T-helper 2 cell treated with Interferon-gamma antibody and Interleukin-4, amounts not matched to agents 5 μg/mL and 100 μg/mL, for 36 hours (primary cell): ENCODE results near the gene DBR1.
"Not testable (repeated sequence)": the region's sequence is repeated elsewhere in the genome, so short reads cannot be mapped to it uniquely, and the experiment has no call there.

ENCODE experiments used
- DNase-seq: peaks from one replicate; pipeline ENCODE4 v3.0.0; 2021; ENCODE audit warnings: low spot score
- H3K27ac Mint-ChIP-seq: one replicate; pipeline ENCODE4 v1.8.0; 2021; ENCODE audit warnings: mild to moderate bottlenecking, mixed read lengths
- H3K27me3 Mint-ChIP-seq: one replicate; pipeline ENCODE4 v1.8.0; 2021; ENCODE audit warnings: low read depth, mixed read lengths
- H3K36me3 Mint-ChIP-seq: one replicate; pipeline ENCODE4 v1.8.0; 2021; ENCODE audit warnings: low read depth, mixed read lengths
- H3K4me1 Mint-ChIP-seq: one replicate; pipeline ENCODE4 v1.8.0; 2021; ENCODE audit warnings: low read depth, mixed read lengths
- H3K4me3 Mint-ChIP-seq: one replicate; pipeline ENCODE4 v1.8.0; 2022; ENCODE audit warnings: mild to moderate bottlenecking, moderate library complexity, mixed read lengths
- H3K9me3 Mint-ChIP-seq: one replicate; pipeline ENCODE4 v1.8.0; 2021; ENCODE audit warnings: mixed read lengths

The DBR1 gene

DNA sequence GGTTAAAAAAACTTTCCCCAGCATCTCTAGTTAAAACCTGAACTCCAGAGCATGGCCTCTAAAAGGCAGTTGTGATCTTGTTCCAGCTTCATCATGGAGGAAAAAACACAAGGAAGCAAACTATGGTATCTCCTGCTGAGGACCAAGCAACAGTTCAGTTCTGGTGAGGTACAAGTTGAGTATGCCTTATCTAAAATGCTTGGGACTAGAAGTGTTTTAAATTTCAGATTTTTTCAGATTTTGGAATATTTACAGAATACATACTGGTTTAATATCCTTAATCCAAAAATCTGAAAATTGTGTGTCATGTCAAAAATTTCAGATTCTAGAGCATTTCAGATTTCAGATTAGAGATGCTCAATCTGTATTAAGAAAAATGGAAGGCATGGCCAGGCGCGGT, 9.7 kb downstream of the DBR1 start:
- Mint-ChIP-seq H3K9me3 (no peaks in the 10 kb centered on the region), H3K4me3 (no peak overlapping the region), H3K36me3 (peaks cover 46% of the 10 kb centered on the region), H3K27me3 (no peaks in the 10 kb centered on the region), H3K27ac (no peak overlapping the region), H3K4me1 (peaks cover 2% of the 10 kb centered on the region)
- DNase-seq, result no peak

DNA sequence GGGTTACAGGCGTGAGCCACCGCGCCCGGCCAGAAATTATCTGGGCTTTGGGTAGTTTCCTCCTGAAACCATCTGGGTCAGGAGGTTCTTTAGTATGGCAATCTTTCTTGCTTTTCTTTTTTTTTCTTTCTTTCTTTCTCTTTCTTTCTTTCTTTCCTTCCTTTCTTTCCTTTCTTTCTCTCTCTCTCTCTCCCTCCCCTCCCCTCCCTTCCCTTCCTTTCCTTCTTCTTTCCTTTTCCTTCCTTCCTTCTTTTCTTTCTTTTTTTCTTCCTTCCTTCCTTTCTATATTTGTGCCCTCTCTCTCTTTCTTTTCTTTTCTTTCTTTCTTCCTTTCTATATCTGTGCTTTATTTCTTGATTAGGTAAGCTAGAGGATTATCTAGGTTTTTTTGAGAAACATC, 17.0 kb downstream of the DBR1 start:
- peaks cover 11% of the 10 kb centered on the region for H3K9me3 Mint-ChIP-seq
- H3K27me3 Mint-ChIP-seq, result no peaks in the 10 kb centered on the region

DNA sequence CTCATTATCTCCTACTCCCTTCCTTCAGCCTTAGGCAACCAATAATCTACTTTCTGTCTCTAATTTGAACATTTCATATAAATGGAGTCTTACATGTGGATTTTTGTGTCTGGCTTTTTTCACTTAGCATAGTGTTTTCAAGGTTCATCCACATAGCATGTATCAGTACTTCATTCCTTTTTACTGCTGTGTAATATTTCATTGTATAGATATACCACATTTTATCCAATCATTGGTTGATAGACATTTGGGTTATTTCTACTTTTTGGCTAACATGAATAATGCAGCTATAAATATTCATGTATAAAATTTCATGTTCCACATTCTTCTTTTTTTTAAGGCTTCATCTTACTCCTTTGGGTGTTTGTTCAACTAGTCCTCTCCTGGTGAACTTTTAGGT, 20.2 kb downstream of the DBR1 start:
- Mint-ChIP-seq H3K4me1 (no peaks in the 10 kb centered on the region), H3K4me3 (no peak overlapping the region), H3K36me3 (no peaks in the 10 kb centered on the region), H3K27me3 (no peaks in the 10 kb centered on the region), H3K9me3 (peaks cover 11% of the 10 kb centered on the region), H3K27ac (no peak overlapping the region)
- DNase-seq, result no peak

More for the DNA sequence above, 17.0 kb downstream of the DBR1 start:
- no peak overlapping the region for H3K4me3 Mint-ChIP-seq
- H3K27ac Mint-ChIP-seq, result no peak overlapping the region
- DNase-seq, result no peak
- H3K36me3 Mint-ChIP-seq, result peaks cover 16% of the 10 kb centered on the region
- H3K4me1 Mint-ChIP-seq, result no peaks in the 10 kb centered on the region

DNA sequence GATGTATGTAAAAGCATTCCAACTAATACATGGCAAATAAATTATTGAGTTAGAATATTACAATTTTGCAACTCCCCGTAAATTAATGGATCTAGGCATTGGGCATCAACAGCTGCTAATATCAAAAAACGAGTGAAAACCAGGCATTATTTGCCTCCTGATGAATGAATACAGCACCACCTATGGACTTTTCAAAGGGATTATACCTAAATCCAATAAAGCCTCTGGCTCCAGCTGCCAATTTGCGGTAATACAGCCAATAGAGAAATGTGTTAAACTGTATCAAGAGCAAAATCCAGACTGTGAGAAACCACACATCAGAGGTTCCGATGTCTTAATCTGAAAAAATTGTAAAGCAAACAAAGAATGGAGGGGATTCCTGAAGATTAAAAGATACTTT, 26.2 kb downstream of the DBR1 start:
- Mint-ChIP-seq H3K4me3 (no peak overlapping the region), H3K27me3 (peaks cover 14% of the 10 kb centered on the region), H3K36me3 (no peaks in the 10 kb centered on the region), H3K4me1 (no peaks in the 10 kb centered on the region), H3K9me3 (peaks cover 2% of the 10 kb centered on the region), H3K27ac (no peak overlapping the region)
- DNase-seq, result no peak

DNA sequence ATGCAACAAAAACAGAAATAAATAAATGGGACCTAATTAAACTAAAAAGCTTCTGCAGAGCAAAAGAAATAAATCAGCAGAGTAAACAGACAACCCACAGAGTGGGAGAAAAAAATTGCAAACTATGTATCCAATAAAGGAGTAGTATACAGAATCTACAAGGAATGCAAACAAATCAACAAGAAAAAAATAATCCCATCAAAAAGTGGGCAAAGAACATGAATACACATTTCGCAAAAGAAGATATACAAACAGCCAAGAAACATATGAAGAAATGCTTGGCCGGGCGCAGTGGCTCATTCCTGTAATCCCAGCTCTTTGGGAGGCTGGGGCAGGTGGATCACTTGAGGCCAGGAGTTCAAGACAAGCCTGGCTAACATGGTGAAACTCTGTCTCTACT, 32.5 kb downstream of the DBR1 start:
- H3K4me3 Mint-ChIP-seq, H3K4me1 Mint-ChIP-seq, H3K27ac Mint-ChIP-seq, H3K9me3 Mint-ChIP-seq, H3K36me3 Mint-ChIP-seq, DNase-seq: not testable (repeated sequence)
- H3K27me3 Mint-ChIP-seq, result peaks cover 26% of the 10 kb centered on the region

DNA sequence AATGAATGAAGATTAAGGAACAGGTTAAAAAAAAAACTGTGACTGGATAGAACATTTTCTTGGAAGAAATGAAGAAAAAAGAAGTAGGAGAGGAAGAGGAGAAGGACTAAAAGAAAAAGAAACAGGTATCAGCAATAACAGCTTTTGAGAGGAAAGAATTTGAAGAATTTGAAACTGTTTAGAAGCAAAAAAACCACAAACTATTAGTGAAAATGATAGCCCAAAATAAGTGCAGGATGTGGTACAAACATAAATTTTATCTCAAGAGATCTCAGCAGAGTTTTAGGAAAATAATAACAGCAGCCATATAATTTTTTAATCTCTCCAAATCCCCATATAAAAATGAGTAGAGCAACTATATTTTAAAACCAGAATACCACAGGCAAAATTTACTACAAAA, 33.8 kb downstream of the DBR1 start:
- peaks cover 4% of the 10 kb centered on the region for H3K4me1 Mint-ChIP-seq
- H3K9me3 Mint-ChIP-seq, result no peaks in the 10 kb centered on the region
- no peaks in the 10 kb centered on the region for H3K36me3 Mint-ChIP-seq
- peaks cover 28% of the 10 kb centered on the region for H3K27me3 Mint-ChIP-seq
- H3K4me3 Mint-ChIP-seq, result no peak overlapping the region
- no peak overlapping the region for H3K27ac Mint-ChIP-seq
- DNase-seq, result no peak

DNA sequence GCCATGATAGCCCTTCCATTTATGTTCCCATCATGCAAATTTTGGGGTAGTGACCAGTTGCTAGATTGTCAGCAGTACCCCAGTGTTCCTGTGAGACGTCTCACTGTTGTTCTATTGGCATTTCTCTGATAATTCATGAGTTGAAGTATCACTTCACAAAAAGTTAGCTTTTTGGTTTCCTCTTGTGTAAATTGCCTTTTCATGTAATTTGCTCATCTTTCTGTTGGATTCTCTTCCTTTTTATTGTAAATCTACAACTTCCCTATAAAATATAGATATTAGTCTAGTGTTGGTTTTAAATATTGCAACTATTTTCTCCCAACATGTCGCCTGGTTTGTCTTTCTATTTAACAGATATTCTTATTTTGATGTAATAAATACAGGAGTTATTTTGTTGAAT, 35.0 kb downstream of the DBR1 start:
- H3K4me3 Mint-ChIP-seq, result no peak overlapping the region
- no peaks in the 10 kb centered on the region for H3K9me3 Mint-ChIP-seq
- DNase-seq, result no peak
- H3K27ac Mint-ChIP-seq, result no peak overlapping the region
- H3K27me3 Mint-ChIP-seq, result peaks cover 30% of the 10 kb centered on the region
- H3K36me3 Mint-ChIP-seq, result no peaks in the 10 kb centered on the region
- peaks cover 4% of the 10 kb centered on the region for H3K4me1 Mint-ChIP-seq

DNA sequence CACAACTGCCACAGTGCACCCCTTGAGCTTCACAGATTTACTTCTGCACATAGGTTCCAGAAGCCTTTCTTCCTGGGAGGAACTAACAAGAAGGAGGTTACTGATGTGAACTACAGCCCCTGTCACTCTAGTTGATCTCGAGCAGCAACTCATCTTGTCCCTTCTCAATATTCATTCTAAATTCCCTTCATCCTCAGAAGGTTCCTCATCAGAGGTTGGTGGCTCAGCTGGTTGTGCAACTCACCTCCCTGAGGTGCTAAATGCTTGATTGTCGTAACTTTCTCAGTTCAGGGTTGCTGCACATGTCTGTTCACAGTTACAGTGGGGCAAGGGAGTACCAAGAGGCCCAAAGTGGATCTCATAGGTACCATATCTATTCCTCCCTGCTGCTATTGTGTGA, 36.9 kb downstream of the DBR1 start:
- Mint-ChIP-seq H3K27ac (no peak overlapping the region), H3K9me3 (no peaks in the 10 kb centered on the region), H3K36me3 (no peaks in the 10 kb centered on the region), H3K4me1 (peaks cover 4% of the 10 kb centered on the region), H3K4me3 (no peak overlapping the region), H3K27me3 (peaks cover 31% of the 10 kb centered on the region)
- no peak for DNase-seq

DNA sequence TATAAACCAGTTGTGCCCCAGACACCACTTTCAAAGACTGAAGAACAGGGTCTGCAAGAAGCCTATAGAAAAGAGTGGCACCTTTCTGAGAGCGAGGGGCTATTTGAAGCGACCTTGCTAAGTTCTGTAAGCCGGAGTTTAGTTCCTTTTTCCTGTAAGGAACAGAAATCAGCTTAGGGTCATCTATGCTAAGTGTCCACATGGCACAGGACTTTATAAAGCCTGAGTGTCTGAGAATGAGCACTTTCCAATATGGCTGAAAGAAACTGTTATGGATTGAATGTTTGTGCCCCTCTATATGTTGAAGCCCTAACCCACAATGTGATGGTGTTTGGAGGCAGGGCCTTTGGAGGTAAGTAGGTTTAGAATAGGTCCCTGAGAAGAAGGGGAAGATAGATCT, 38.5 kb downstream of the DBR1 start:
- peaks cover 33% of the 10 kb centered on the region for H3K27me3 Mint-ChIP-seq
- no peak for DNase-seq
- H3K36me3 Mint-ChIP-seq, result no peaks in the 10 kb centered on the region
- peaks cover 4% of the 10 kb centered on the region for H3K4me1 Mint-ChIP-seq
- H3K4me3 Mint-ChIP-seq, result no peak overlapping the region
- H3K27ac Mint-ChIP-seq, result no peak overlapping the region
- no peaks in the 10 kb centered on the region for H3K9me3 Mint-ChIP-seq

DNA sequence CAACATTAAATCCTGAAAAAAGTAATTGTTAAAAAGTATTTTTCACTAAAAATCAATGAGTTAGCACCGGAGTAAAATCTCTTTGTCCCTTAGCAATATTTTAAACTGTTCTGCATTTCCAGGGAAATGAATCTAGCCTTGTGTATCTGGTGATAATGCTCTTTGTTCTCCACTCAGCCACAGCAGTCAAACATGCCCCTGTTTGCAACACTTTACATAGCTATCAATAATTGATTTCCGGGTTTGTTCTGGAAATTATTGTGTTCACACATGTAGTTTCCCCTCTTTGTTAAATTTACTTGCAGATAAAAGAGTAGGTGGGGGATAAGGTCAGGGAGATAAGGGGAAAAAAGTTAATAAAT, 38.9 kb downstream of the DBR1 start:
- H3K4me3 Mint-ChIP-seq, result no peak overlapping the region
- no peak for DNase-seq
- H3K9me3 Mint-ChIP-seq, result no peaks in the 10 kb centered on the region
- H3K27ac Mint-ChIP-seq, result no peak overlapping the region
- peaks cover 32% of the 10 kb centered on the region for H3K27me3 Mint-ChIP-seq
- H3K36me3 Mint-ChIP-seq, result no peaks in the 10 kb centered on the region
- H3K4me1 Mint-ChIP-seq, result peaks cover under 1% of the 10 kb centered on the region

DNA sequence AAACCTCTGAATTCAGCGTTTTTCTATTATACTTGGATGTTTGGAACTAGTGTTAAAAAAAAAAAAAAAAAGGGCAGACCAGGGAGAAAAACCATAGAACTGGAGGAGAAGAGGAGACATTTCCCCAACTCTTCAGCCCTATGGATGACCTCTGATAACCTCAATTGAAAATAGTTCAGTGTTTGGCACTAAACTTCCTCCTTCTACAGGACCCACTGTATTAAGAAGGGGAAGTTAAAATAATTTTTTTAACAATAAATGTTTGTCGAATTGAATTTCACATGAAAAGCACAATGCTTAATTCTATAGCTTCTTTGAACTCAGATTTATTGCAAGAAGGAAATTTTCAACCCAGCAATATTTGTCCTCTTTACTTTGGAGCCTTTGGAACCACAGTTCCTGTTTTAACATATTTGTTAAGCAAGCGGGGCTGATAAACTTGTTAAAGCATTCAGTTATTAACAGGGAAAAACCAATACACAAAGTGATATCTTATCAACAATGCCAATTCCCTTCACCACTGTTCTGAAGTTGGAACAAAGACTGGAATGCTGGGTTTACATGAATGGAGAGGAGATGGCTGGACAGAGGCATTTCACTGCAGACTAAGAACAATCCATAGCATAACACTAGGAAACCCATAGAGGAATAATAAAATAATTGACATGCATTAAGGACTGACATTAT, 39.4 kb downstream of the DBR1 start:
- H3K27ac Mint-ChIP-seq, result no peak overlapping the region
- no peak for DNase-seq
- no peak overlapping the region for H3K4me3 Mint-ChIP-seq
- H3K4me1 Mint-ChIP-seq, result no peaks in the 10 kb centered on the region
- H3K36me3 Mint-ChIP-seq, result no peaks in the 10 kb centered on the region
- H3K27me3 Mint-ChIP-seq, result peaks cover 32% of the 10 kb centered on the region
- H3K9me3 Mint-ChIP-seq, result no peaks in the 10 kb centered on the region

DNA sequence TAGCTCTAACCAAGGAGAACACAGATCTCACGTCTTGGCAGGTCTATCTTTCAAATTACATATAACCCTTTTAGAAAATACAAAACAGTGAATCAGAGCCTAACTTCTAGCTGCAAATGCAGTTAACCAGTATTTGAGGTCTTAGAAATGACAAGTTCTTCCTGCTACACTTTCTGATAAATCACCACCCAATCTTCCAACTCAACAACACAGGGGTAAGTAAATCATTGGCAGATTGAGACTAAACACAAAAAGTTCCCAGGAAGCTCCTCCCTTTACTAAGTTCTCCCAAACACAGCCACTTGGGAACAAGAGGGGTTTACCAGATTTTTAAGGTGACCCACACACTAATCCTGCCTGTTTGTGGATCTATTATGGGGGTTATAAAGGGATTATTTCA, 42.5 kb downstream of the DBR1 start, which contains the start of gene A4GNT:
Gene A4GNT, minus strand, starts transcription at position 152 of the 400 bp plus-strand sequence. CDS start 1,134 bp downstream, outside the sequence.
- H3K27me3 Mint-ChIP-seq, result peaks cover 31% of the 10 kb centered on the region
- H3K4me1 Mint-ChIP-seq, result no peaks in the 10 kb centered on the region
- no peaks in the 10 kb centered on the region for H3K9me3 Mint-ChIP-seq
- H3K27ac Mint-ChIP-seq, result no peak within 1 kb of the TSS
- no peak within 1 kb of the TSS for H3K4me3 Mint-ChIP-seq
- no peak for DNase-seq
- H3K36me3 Mint-ChIP-seq, result no peaks in the 10 kb centered on the region

DNA sequence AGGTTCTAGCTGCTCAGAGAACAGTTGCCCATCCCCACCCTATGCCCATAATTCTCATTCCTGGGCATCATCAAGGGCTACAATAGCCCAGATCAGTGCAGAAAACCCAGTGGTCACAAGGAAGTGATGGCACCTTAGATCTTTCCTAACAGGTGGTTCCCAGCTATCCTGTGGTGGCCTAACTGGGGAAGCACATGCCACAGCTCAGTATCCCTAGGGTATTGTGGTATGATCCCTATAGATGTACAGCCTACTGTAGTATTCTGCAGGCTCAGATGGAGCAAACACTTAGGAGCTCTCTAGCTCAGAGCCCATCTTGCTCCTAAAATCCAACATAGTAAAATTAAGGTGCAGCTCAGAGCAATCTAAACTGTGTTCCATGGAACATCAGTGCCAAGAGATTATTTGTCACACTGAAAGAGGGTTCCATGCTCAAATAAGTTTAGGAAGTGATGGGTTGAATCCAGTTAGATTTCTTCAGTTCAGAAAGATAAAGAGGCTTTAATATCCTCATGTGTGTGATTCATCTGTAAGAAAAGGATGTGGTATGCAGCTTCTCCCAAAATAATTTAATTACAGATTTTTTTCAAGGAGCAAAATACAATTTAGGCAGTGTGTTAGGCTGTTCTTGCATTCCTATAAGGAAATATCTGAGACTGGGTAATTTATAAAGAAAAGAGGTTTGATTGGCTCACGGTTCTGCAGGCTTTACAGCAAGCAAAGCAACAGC, 46.9 kb downstream of the DBR1 start:
- no peak overlapping the region for H3K4me3 Mint-ChIP-seq
- H3K27ac Mint-ChIP-seq, result no peak overlapping the region
- no peak for DNase-seq
- no peaks in the 10 kb centered on the region for H3K9me3 Mint-ChIP-seq
- peaks cover 16% of the 10 kb centered on the region for H3K27me3 Mint-ChIP-seq
- no peaks in the 10 kb centered on the region for H3K36me3 Mint-ChIP-seq
- H3K4me1 Mint-ChIP-seq, result no peaks in the 10 kb centered on the region

DNA sequence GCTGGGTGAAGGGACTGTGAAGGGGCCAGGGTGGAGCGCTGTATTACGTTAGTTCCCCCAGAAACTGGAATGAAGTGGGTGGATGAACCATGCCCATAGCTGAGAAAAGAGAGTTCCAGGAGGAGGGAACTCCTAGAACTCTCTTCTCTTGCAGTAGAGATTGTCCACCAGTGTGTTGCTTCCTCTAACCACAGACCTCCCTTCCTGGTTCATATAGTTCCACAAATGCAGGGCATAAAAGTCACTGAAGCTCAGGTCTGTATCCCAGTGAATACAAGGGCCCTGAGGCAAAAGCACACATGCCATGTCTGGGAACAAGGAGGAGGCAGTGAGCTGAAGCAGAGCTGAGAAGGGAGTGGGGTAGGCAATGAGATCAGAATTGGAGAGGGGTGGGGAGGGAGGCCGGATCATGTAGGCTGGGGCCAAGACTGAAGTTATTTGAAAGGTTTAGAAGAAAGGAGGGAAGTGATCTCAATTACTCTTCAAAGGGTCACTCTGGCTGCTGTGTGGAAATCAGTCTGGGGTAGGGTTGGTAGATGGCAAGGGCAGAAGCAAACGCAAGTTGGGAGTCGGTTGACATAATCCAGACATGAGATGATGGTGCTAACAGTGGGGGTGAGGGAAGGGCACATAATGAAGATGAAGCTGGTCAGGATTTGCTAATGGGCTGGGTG, 49.0 kb downstream of the DBR1 start:
- Mint-ChIP-seq H3K36me3 (no peaks in the 10 kb centered on the region), H3K27me3 (peaks cover 13% of the 10 kb centered on the region), H3K4me1 (no peaks in the 10 kb centered on the region), H3K27ac (no peak overlapping the region), H3K9me3 (no peaks in the 10 kb centered on the region), H3K4me3 (no peak overlapping the region)
- DNase-seq, result no peak
